ENCODE measurements around the gene IQCE. TPM values are rescaled to one million over a fixed set of nuclear protein-coding genes. Genes with fewer than 3 reads are reported as not detected.

The IQCE gene
- total RNA-seq, 6 donors from 2014 or later = 18.0 to 51.3 (median 23.9) TPM

DNA sequence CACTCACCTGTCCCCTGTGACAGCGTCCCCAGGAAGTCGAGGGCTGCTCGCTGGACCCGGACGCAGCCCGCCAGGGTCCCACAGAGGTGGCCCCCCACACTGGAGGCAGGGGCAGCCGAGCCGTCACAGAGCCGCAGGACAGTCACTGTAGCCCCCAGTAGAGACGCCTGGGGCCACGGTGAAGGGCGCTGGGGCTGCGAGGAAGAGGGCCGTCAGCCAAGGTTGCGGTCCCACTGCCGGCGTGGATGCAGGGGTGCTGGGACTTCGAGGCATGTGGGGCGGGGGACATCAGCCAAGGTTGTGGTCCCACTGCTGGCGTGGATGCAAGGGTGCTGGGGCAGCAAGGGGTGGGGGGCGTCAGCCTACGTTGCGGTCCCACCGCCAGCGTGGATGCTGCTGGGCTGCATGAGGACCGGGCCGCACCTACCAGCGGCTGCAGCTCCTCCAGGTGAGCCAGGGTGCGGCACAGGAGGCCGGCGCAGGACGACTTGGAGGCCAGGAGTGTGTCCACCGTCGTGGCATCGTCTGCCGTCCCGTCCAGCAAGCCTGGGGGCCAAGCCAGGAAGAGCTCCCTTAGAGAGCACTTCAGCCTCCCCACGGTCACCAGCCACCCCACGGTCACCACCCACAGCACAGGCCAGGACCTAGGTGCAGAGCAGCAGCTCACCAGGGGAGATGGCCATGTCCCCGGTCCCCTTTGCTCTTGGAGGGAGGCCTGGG lies 17.3 kb upstream of the IQCE start:
- 94 to 95% methylated on average over 9 to 27 of the region's 40 CpGs for WGBS, 2 donors
- Histone ChIP-seq H3K4me1 (no peaks in the 10 kb centered on the region), H3K27me3 (no peaks in the 10 kb centered on the region), H3K4me3 (no peak overlapping the region), H3K9me3 (no peaks in the 10 kb centered on the region), H3K36me3 (peaks cover 17 to 85% (median 75%) of the 10 kb centered on the region in 4 donors), H3K27ac (no peak overlapping the region)
- TF ChIP-seq EP300 (IDR thresholded peaks at IDR 0.05) (no peak), POLR2A (IDR thresholded peaks at IDR 0.05) (no peak)
- TF ChIP-seq, protein P1, sequence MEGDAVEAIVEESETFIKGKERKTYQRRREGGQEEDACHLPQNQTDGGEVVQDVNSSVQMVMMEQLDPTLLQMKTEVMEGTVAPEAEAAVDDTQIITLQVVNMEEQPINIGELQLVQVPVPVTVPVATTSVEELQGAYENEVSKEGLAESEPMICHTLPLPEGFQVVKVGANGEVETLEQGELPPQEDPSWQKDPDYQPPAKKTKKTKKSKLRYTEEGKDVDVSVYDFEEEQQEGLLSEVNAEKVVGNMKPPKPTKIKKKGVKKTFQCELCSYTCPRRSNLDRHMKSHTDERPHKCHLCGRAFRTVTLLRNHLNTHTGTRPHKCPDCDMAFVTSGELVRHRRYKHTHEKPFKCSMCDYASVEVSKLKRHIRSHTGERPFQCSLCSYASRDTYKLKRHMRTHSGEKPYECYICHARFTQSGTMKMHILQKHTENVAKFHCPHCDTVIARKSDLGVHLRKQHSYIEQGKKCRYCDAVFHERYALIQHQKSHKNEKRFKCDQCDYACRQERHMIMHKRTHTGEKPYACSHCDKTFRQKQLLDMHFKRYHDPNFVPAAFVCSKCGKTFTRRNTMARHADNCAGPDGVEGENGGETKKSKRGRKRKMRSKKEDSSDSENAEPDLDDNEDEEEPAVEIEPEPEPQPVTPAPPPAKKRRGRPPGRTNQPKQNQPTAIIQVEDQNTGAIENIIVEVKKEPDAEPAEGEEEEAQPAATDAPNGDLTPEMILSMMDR (IDR thresholded peaks at IDR 0.05) = no peak
- ATAC-seq (ENCODE audit: low FRiP score in 2 of 2) = no peak
- DNase-seq = peak; percentile 21 to 81

DNA sequence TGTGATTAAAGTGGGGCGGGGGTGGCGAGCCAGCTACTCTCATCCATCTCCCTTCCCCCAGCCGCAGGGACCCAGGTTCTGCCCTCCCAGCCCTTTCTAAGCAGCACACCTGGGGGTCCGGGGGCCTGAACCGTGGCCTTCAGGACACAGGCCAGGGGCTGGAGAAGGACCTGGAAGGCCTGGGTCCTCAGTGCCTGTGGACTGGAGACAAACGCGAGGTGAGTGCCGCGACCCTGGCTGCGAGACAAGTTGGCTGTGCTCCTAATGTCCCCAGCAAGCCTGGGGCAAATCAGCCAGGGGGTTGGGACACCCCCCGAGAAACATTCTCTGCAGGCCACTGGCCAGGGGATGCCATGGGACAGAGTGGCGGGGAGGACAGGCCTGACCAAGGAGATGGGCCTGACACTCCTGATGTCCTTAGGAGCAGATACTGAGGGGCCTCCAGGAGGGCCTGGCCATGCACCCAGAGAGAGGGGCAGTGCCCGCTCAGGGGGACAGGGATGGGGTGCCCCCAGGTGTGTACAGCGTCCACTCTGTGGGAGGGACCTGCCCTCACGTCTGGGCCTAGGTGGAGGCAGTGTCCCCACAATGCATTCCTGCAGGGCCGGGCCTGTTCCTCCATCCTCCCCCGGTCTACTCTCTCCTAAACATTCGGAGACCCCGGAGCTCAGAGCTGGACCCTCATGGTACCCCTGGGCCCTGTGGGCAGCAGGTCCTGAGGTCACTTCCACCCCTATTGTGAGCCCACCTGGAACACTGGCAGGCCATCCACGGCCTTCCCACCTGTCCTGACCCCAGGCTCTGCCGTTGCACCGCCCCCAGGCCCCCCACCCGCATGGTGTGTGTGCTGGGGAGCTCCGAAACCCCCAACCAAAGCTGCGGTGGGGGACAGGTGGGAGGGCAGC lies 16.5 kb upstream of the IQCE start:
- Histone ChIP-seq H3K27ac (no peak overlapping the region), H3K36me3 (peaks cover 17 to 93% (median 83%) of the 10 kb centered on the region in 4 donors), H3K4me3 (no peak overlapping the region), H3K9me3 (no peaks in the 10 kb centered on the region), H3K4me1 (no peaks in the 10 kb centered on the region), H3K27me3 (no peaks in the 10 kb centered on the region)
- TF ChIP-seq, protein P1 (IDR thresholded peaks at IDR 0.05) = no peak
- no peak for TF ChIP-seq EP300 (IDR thresholded peaks at IDR 0.05)
- no peak for TF ChIP-seq POLR2AphosphoS5 (IDR thresholded peaks at IDR 0.05)
- no peak for TF ChIP-seq POLR2A (IDR thresholded peaks at IDR 0.05)
- DNase-seq (peak; percentile 8 to 61), ATAC-seq (ENCODE audit: low FRiP score in 2 of 2) (peak in 1 of 2 donors; percentile 3)
- WGBS, 2 donors = 93 to 96% methylated on average over 9 to 23 of the region's 25 CpGs

DNA sequence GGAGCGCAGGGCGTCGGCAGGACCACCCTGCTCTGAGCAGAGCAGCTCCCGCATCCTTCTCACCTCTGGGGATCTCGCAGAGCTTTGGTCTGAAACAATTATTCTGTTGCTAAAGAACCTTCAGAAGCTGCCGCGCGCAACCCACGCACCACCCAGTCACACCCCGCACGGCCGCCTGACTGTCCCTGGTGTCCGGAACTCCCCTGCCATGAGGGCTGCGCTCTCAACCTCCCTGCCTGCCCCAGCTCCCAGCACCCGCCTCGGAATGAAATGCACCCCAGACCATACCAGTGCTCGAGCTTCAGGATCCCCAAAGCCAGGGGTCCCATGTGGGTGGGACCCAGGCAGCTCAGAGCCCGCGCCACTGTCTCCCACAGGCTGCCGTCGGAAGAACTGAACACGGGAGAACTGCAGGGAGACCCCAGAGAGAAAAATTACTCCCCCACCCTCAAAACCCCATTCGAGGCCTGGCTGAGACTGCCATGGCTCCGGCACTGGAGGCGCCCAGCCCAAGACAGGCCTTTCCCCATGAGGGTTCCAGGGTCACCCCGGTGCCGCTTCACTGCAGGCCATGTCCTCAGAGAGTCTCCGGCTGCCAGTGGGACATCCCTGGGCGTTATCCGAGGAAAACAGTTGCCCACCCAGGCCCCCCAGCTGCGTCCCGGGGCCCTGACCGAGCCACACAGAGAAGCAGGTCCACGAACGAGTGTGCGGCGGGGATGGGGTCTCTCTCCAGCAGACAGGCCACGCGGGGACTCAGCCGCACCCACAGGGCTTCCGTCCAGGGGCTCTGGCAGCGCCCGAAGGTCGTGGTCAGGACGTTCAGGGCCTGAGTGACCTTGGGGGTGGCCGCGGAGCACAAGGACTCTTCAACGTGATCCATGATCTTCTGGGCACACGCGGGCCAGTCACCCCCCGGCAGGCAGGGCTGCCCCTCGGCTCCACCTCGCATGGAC lies 15.6 kb upstream of the IQCE start:
- Histone ChIP-seq H3K4me3 (no peak overlapping the region), H3K27ac (no peak overlapping the region), H3K36me3 (peaks cover 17 to 97% (median 81%) of the 10 kb centered on the region in 4 donors), H3K27me3 (no peaks in the 10 kb centered on the region), H3K9me3 (no peaks in the 10 kb centered on the region), H3K4me1 (no peaks in the 10 kb centered on the region)
- WGBS, 2 donors = 94 to 95% methylated on average over 16 to 53 of the region's 53 CpGs
- DNase-seq (peak; percentile 18 to 78), ATAC-seq (ENCODE audit: low FRiP score in 2 of 2) (no peak)
- TF ChIP-seq, protein P1 (IDR thresholded peaks at IDR 0.05) = no peak
- TF ChIP-seq POLR2A (IDR thresholded peaks at IDR 0.05) = no peak
- no peak for TF ChIP-seq EP300 (IDR thresholded peaks at IDR 0.05)
- TF ChIP-seq POLR2AphosphoS5 (IDR thresholded peaks at IDR 0.05) = no peak

DNA sequence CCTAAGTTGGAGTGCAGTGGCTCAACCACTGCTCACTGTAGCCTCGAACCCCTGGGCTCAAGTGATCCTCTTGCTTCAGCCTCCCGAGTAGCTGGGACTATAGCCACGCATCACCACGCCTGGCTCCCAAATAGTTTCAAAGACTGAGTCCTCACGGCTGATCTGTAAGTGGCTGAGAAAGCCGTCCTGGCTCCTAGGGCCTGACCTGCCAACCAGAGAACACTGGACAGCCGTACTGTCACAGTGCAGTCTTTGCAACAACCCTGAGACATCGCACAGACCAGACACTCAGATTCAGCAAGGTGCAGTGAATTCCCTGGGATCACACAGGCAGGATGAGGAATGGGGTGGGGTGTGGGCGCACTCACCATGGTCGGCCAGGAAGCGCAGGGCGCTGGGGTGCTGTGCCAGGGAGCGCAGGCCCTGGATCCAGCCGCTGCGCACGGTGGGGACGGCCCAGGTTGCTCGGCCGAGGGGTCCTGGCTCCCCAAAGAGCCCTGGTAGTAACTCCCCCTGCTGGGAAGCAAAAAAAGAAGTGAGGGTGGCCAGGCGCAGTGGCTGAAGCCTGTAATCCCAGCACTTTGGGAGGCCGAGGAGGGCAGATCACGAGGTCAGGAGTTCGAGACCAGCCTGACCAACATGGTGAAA lies 14.1 kb upstream of the IQCE start:
- Histone ChIP-seq H3K4me1 (no peaks in the 10 kb centered on the region), H3K27me3 (no peaks in the 10 kb centered on the region), H3K9me3 (no peaks in the 10 kb centered on the region), H3K27ac (no peak overlapping the region), H3K4me3 (no peak overlapping the region), H3K36me3 (peaks cover 14 to 94% (median 74%) of the 10 kb centered on the region in 4 donors)
- no peak for ATAC-seq (ENCODE audit: low FRiP score in 2 of 2)
- TF ChIP-seq EP300 (IDR thresholded peaks at IDR 0.05) (no peak), POLR2A (IDR thresholded peaks at IDR 0.05) (no peak), POLR2AphosphoS5 (IDR thresholded peaks at IDR 0.05) (no peak)
- TF ChIP-seq, protein P1 (IDR thresholded peaks at IDR 0.05) = no peak
- 93% methylated on average over 23 of the region's 23 CpGs for WGBS, 2 donors
- peak in 1 of 2 donors; percentile 76 for DNase-seq

Measured in upper lobe of left lung (tissue), 6 donors.